GM21390 (cell line): Measurements from ENCODE around the gene CNTNAP5.
"Not testable (repeated sequence)": the region's sequence is repeated elsewhere in the genome, so short reads cannot be mapped to it uniquely, and the experiment has no call there.

Source experiments
- ATAC-seq: cut with Tn5 transposase; IDR thresholded peaks from one replicate; pipeline ENCODE4 v1.9.1; 2021; ENCODE audit not compliant: unreplicated experiment

Gene CNTNAP5

GRCh38 chr2:124317628-124318027, 292.5 kb downstream of the CNTNAP5 start:
- no peak for ATAC-seq

DNA sequence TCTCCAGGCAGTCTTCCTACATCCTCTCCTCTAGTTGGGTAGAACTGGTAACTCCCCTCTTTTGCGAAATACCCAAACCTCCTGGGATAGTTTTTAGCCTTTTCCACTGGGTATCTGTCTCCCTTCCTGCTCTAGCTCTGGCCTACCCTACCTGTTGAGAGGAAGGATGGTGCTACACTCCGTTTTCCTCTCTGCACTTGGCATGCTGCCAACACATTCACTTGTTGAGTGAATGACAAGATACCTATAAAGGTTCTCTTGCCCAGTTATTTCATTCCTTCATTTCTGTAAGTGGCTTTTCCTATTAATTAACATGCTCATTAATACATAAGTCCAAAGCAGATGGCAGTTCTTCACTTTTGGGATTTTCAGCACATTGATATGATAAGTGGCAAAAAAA, 293.8 kb downstream of the CNTNAP5 start:
- no peak for ATAC-seq

DNA sequence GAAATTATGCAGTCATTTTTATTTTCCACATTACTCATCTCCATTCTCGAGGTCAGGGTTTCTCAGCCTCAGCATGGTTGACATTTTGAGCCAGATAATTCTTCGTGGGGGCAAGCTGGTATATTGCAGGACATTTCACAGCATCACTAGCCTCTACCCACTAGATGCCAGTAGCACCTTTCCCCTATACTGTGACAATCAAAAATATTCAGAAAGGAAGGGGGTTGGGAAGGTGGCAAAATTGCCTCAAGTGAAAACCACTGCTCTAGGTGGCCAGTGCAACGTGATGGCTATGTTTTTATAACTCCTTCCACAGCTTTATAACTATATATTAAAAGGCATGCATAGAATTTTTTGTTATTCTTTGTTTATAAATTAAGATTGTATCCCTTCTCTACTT, 294.5 kb downstream of the CNTNAP5 start:
- no peak for ATAC-seq

DNA sequence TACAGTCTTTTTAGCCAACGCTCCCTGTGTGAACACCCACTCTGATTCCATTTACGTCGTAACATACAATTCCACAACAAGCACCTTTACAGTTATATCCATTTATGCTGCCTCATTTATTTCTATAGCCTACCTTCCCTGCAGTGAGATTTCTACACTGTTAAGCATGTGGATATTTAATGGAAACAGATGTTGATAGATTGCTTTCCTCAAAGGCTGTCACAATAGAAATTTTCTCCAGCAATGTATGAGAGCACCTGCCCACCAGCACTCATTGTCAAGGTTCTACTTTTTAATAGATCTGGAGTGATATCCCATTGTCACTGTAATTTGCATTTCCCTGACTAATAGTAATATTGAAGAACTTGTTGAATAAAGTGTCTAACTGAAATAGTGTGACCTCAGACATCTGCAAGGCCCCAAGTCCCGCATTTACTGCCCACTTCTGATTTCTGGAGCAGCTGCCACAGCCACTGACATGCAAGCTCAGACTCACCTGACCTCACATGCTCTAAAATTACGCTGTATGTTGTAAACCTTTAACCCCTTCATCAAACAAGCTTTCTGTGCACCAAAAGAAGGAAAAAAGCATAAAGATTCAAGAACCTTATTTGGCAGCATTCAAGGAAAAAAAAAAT, 295.1 kb downstream of the CNTNAP5 start:
- no peak for ATAC-seq

DNA sequence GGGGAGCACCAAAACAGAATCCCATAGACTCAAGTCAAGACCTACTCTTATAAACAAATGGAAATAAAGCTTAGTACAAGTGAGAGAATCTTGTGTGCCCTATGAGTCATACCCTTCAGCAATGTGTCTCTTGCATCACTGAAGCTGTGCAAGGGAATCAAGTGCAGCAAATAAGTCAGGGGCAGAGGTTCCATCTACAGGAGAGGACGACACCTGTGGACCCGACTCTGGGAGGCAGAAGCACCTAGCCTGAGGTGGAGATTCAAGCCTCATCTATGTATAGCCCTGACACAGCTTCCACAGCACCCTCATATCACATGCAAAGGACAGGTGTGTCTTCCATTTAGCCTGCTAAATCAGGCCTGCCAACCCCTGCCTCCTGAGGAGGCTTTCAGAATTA, 298.2 kb downstream of the CNTNAP5 start:
- ATAC-seq = no peak

DNA sequence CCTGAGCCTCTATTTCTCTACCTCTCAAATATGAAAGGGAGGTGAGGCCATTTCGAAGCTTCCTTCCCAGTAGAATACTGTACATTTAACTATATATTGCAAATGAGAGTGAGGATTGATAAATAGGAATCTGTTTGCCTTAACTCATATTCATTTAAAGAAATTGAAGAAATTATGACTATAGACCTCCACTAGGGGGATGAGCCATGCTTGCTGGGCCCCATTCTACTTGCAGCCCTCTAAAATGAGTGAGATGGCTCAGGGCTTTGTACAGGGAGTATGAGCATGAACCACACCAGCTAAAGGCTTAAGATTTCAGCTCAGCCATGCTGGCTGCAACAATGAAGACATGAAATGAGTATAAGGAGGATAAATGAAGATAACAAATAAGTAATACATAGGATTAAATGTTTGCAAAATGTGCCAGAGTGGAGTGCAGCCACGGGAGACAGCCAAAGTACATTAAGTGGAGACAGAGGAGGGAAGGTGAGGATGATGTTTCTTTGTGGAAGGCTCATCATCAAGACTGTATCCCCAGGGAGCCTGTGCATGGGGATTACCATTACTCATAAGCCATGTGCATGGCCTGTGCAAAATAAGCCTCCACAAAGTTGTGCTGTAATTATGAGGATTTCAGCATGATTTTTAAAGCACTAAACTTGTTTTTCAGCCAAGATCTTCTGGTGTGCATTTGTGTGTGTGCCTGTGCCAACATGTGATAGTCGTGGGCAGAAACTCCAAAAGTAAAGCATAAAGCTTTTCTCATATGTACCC, 300.8 kb downstream of the CNTNAP5 start:
- ATAC-seq = no peak

DNA sequence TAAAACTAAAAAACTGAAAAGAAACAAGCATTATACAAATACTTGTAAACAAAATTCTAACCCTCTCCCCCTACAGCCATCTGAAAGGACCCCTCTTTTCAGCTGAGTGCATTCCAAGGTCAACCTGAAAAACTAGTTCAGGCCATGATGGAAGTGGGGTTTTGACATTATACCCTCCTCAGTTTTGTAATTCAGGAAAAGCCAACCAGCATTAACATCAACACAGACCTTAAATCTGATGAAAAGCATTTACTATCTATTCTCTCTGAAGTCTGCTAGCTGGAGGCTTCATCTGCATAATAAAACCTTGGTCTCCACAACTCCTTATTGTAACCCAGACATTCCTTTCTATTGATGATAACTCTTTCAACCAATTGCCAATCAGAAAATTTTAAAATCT, 302.2 kb downstream of the CNTNAP5 start:
- ATAC-seq = no peak

DNA sequence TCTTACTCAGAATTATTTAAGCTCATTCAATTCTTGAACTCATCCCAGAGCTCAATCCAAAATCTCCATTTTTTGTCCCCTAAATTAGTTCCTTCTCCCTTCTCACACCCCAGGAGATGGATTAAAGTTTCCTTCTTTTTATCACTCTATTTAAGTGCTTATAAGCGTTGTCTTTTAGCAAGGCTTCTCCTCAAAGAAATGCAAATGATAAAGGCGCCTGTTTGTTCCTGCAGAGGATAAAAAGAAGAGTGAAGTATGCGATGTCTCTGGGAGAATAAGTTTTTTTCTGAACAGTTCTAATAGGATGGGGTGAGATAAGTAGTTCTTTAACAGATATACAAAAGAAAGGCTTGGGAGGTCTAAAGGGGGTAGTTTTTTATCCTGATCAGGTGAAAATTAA, 303.3 kb downstream of the CNTNAP5 start:
- no peak for ATAC-seq

- ATAC-seq = no peak
These were observed 308.7 kb downstream of the CNTNAP5 start for GRCh38 chr2:124333784-124334183.

DNA sequence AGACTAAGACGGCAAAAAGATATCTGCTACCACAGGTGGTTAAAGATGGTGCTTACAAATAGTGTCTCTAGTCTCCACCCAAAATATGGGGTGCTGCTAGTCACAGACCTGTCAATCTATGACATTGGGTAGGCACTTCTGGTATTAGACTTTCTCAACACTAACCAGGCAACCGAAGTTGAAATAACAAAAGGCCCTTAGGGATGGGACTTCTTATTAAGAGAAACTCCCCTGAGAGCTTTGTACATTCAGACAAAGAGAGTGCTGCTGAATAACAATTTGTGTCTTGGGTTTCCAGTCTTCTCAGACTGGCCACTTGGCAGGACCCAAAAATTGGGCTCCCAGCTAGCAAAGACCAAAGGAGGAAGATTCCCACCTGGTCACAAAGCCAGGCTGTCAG, 310.0 kb downstream of the CNTNAP5 start:
- ATAC-seq = no peak

DNA sequence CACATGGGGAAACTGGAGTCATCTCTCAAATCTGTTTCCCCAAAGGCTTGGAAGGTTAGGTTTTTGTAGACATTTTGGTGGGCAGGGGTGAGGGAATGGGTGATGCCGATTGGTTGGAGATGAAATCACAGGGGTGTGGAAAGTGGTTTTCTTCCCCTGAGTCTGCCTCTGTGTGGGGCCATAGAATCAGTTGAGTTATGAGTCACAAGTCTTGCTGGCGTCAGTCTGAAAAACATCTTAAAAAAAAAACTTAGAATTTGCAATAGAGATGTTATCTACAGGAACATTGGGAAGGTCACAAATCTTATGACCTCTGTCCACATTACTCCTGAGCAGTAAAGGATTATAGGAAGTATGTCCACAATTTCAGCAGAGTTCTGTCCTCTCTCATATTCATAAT, 314.6 kb downstream of the CNTNAP5 start:
- no peak for ATAC-seq

DNA sequence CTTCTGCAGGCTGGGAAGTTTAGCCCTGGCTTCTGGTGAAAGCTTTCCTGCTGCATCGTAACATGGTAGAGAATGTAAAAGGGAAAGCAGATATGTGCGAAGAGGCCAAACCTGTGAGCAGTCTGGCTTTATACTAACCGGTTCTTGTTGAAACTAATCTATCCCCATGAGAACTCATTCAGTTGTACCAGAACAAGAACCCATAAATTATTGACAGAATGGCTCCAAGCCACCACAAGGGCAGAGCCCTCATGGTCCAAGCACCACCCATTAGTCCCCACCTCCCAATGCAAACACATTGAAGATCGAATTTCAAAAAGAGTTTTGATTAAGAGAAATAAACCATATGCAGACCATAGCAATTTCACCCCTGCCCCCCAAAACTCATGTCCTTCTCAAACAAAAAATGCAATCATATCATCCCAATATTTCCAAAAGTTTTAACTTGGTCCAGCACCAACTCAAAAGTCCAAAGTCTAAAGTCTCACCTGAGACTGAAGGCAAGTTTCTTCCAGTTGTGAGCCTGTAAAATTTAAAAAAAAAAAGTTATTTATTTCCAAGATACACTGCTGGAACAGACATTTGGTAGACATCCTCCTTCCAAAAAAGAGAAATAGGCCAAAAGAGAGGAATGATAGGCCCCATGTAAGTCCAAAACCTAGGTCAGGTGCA, 318.9 kb downstream of the CNTNAP5 start:
- no peak for ATAC-seq

GRCh38 chr2:124347209-124347608, 322.1 kb downstream of the CNTNAP5 start:
- ATAC-seq = no peak

GRCh38 chr2:124353656-124354055, 328.6 kb downstream of the CNTNAP5 start:
- ATAC-seq = no peak

DNA sequence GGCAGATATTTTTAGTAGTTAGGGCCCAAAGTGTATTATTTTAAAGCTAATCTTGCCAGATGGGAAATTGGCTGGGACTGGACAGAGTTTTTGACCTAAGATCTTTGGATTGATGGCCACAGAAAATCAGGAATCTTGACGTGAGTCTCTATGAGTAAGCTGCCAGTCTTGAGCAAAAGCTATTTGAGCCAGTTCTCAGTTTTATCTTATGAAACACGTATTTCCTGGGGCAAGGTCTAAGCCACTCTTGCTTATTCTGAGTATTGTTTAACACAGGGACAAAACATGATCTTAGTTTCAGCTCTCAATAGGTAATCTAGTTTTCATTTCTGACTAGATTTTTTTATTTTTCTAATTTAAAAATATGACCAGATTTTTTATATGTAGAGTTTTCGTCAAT, 329.4 kb downstream of the CNTNAP5 start:
- ATAC-seq = no peak

- ATAC-seq = not testable (repeated sequence)
These were observed 336.9 kb downstream of the CNTNAP5 start for GRCh38 chr2:124361966-124362365.

- ATAC-seq = no peak
These were observed 344.1 kb downstream of the CNTNAP5 start for GRCh38 chr2:124369181-124369580.

DNA sequence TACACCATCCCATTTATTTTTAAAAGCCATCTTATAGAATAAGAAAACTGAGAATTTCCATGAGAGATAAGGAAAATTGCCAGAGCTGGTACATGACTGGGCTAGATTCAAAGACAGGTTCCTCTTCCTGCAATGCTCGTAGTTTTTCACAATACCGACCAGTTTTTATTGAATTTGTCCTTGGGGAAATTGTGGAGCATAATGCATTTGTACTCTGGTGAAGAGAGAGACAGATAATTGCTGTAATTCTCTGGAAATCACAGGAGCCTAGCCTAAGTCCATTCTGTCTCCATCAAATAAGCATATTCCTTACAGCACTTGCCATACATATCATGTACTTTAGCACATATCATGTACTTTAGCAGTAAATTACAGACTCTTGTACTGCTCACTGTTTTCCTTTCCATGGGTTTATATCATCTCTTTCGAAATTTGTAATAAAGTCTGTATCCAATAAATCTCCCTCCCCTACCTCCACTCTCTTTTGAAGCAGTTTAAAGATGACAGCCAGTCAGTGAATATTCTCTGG, 355.2 kb downstream of the CNTNAP5 start:
- ATAC-seq = no peak

DNA sequence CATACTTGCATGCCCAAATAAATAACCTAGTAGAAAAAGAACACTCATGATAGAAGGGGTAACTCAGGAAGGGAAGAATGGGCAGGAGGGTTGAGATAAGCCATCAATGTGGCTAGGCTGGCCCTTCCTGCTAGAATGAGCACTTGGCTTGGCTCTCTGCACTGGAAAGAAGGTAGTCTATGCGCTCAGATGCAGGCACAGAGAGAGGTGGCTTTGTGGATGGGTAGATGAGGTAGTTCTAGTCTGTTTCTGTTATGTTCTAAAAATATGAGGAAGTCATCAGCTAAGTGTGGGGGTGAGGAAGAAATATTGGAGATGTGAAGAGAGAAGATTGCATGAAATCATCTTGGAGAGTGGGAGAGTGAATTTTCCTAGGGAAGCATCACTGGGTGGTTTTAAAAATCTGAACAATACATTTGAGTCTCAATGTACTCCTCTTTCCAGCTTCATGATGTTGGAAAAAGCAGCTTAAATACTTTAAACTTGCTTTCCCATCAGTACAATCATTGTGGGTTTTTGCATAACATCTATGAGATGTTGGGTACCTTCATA, 357.1 kb downstream of the CNTNAP5 start:
- no peak for ATAC-seq

- no peak for ATAC-seq
These were observed 370.9 kb downstream of the CNTNAP5 start for GRCh38 chr2:124395961-124396360.

DNA sequence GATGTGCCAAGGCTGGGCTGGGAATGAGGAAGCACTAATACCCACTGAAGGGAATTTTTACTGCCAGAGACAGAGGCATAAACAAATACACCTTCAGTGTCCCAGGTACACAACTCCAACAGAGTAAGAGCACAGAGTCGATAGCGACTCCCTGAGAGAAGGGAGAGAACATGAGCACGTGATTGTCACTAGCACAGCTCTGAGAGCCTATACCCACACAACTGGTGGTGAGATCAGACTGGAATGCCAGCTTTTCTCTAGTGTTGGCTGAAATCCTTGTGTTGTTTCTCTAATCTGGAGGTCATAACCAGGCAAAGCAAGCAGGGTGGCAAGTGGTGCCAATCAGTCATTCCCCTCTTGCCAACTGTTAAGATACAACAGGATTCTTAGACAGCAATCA, 377.2 kb downstream of the CNTNAP5 start:
- ATAC-seq = no peak
